Measurements from ENCODE around the gene TET2.
"Not testable (repeated sequence)": the region's sequence is repeated elsewhere in the genome, so short reads cannot be mapped to it uniquely, and the experiment has no call there.

TET2 gene

GRCh38 chr4:105282489-105282888, 135.8 kb downstream of the TET2 start:
- H3K4me3 ChIP-seq (ENCODE audit: low read depth, low read length), result no peak overlapping the region
- TF ChIP-seq, protein P1, sequence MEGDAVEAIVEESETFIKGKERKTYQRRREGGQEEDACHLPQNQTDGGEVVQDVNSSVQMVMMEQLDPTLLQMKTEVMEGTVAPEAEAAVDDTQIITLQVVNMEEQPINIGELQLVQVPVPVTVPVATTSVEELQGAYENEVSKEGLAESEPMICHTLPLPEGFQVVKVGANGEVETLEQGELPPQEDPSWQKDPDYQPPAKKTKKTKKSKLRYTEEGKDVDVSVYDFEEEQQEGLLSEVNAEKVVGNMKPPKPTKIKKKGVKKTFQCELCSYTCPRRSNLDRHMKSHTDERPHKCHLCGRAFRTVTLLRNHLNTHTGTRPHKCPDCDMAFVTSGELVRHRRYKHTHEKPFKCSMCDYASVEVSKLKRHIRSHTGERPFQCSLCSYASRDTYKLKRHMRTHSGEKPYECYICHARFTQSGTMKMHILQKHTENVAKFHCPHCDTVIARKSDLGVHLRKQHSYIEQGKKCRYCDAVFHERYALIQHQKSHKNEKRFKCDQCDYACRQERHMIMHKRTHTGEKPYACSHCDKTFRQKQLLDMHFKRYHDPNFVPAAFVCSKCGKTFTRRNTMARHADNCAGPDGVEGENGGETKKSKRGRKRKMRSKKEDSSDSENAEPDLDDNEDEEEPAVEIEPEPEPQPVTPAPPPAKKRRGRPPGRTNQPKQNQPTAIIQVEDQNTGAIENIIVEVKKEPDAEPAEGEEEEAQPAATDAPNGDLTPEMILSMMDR (IDR thresholded peaks at IDR 0.05; ENCODE audit: low read depth, low read length), result no peak

GRCh38 chr4:105283501-105283900, 136.8 kb downstream of the TET2 start:
- TF ChIP-seq, protein P1 (IDR thresholded peaks at IDR 0.05; ENCODE audit: low read depth, low read length), result no peak
- H3K4me3 ChIP-seq (ENCODE audit: low read depth, low read length), result no peak overlapping the region

GRCh38 chr4:105288121-105288520, 141.4 kb downstream of the TET2 start:
- H3K4me3 ChIP-seq (ENCODE audit: low read depth, low read length), result no peak overlapping the region
- TF ChIP-seq, protein P1 (IDR thresholded peaks at IDR 0.05; ENCODE audit: low read depth, low read length), result no peak

- TF ChIP-seq, protein P1 (IDR thresholded peaks at IDR 0.05; ENCODE audit: low read depth, low read length), result no peak
- H3K4me3 ChIP-seq (ENCODE audit: low read depth, low read length), result no peak overlapping the region
These were observed 145.2 kb downstream of the TET2 start for GRCh38 chr4:105291925-105292324.

DNA sequence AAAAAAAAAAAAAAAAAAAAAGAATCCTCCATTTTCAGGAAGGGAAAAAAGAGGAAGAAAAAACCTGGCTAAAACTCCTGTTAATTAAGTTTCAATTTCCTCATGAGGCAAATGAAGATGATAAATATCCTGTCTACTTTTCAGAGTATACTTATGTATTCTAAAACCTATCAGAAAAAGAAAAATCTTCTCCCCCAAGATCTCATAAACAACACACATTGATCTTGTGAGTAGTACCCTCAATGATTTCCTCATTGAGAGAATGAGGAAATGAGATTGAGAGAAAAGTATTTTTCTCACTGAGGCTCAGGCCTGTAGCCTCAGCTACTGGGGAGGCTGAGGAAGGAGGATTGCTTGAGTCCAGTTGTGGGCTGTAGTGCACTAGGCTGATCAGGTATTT, 146.7 kb downstream of the TET2 start:
- no peak overlapping the region for H3K4me3 ChIP-seq (ENCODE audit: low read depth, low read length)
- TF ChIP-seq, protein P1 (IDR thresholded peaks at IDR 0.05; ENCODE audit: low read depth, low read length), result no peak

DNA sequence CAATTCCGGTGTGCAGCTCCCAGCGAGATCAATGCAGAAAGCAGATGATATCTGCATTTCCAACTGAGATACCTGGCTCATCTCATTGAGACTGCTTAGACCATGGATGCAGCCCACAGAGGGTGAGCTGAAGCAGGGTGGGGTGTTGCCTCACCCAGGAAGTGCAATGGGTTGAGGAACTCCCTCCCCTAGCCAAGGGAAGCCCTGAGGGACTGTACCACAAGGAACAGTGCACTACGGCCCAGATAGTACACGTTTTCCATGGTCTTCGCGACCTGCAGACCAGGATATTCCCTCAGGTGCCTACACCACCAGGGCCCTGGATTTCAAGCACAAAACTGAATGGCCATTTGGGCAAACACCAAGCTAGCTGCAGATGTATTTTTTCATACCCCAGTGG, 150.0 kb downstream of the TET2 start:
- TF ChIP-seq, protein P1 (IDR thresholded peaks at IDR 0.05; ENCODE audit: low read depth, low read length), result no peak
- no peak overlapping the region for H3K4me3 ChIP-seq (ENCODE audit: low read depth, low read length)

GRCh38 chr4:105299027-105299426, 152.4 kb downstream of the TET2 start:
- not testable (repeated sequence) for H3K4me3 ChIP-seq (ENCODE audit: low read depth, low read length)

DNA sequence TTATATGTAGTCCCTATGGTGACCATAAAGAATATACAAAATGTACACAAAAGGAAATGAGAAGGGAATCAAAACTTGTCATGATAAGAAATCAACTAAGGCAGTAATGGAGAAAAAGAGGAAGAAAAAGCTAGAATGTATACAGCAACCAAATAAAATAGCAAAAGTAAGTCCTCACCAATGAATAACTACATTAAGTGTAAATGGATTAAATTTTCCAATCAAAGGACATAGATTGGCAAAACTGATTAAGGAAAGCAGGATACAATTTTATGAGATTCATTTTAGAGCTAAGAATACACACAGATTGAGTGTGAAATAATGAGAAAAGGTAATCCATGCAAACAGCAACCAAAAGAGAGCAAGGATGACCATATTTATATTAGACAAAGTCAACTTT, 157.4 kb downstream of the TET2 start:
- H3K4me3 ChIP-seq (ENCODE audit: low read depth, low read length), result no peak overlapping the region

More for the DNA sequence above, 157.4 kb downstream of the TET2 start:
- TF ChIP-seq, protein P1 (IDR thresholded peaks at IDR 0.05; ENCODE audit: low read depth, low read length), result no peak
